G401 (cell line): ENCODE measurements around the gene RUSC2. TPM values are rescaled to one million over a fixed set of nuclear protein-coding genes. Genes with fewer than 3 reads are reported as not detected.
"Not testable (repeated sequence)": the region's sequence is repeated elsewhere in the genome, so short reads cannot be mapped to it uniquely, and the experiment has no call there.

Experiments
- DNase-seq: peaks from one replicate; pipeline ENCODE4 v3.0.0-alpha.2; 2015; ENCODE audit warnings: low spot score
- in situ Hi-C: cut with HindIII; loops from 2 replicates; pipeline ENCODE4 v1.10.0; 2016; ENCODE audit warnings: low sequenced_read_pairs, mixed read lengths
- total RNA-seq: library from RNA; depleted of rRNA; stranded (reverse); fragments of >200 nt; shearing (Covaris generic); gene quantifications from 2 replicates; pipeline ENCODE4 v1.2.3, GENCODE V29; 2014

Gene RUSC2
- total RNA-seq, 1 experiment from 2014 or later = 18.6 TPM

- peak; percentile 64 for DNase-seq
- in situ Hi-C loops = no loop called here
Observed at GRCh38 chr9:35490155-35490909, 421 bp downstream of the RUSC2 start.

GRCh38 chr9:35490910-35491465 lies 1.1 kb downstream of the RUSC2 start:
- peak; percentile 53 for DNase-seq
- in situ Hi-C loops = no loop called here

- in situ Hi-C loops, DNase-seq: not testable (repeated sequence)
Observed at GRCh38 chr9:35493119-35493518, 3.2 kb downstream of the RUSC2 start.

GRCh38 chr9:35495984-35496383 lies 6.1 kb downstream of the RUSC2 start:
- DNase-seq = no peak
- in situ Hi-C loops = no loop called here

GRCh38 chr9:35498245-35498644 lies 8.3 kb downstream of the RUSC2 start:
- DNase-seq, in situ Hi-C loops: not testable (repeated sequence)

- in situ Hi-C loops = no loop called here
- no peak for DNase-seq
Observed at GRCh38 chr9:35499029-35499700, 9.3 kb downstream of the RUSC2 start.

- DNase-seq = no peak
- in situ Hi-C loops = no loop called here
Observed at GRCh38 chr9:35499701-35500030, 9.8 kb downstream of the RUSC2 start.

- in situ Hi-C loops = no loop called here
- DNase-seq = no peak
Observed at GRCh38 chr9:35500130-35500748, 10.3 kb downstream of the RUSC2 start.

GRCh38 chr9:35501946-35502345 lies 12.0 kb downstream of the RUSC2 start:
- in situ Hi-C loops = no loop called here
- DNase-seq = no peak

- in situ Hi-C loops = no loop called here
- DNase-seq = no peak
Observed at GRCh38 chr9:35506359-35506758, 16.4 kb downstream of the RUSC2 start.

- no peak for DNase-seq
- in situ Hi-C loops = no loop called here
Observed at GRCh38 chr9:35508069-35508468, 18.2 kb downstream of the RUSC2 start.

- in situ Hi-C loops = no loop called here
- DNase-seq = no peak
Observed at GRCh38 chr9:35510383-35510753, 20.5 kb downstream of the RUSC2 start.

GRCh38 chr9:35510754-35511428 lies 21.0 kb downstream of the RUSC2 start:
- in situ Hi-C loops = no loop called here
- DNase-seq = peak; percentile 65

- in situ Hi-C loops = no loop called here
- no peak for DNase-seq
Observed at GRCh38 chr9:35511453-35511852, 21.5 kb downstream of the RUSC2 start.

- no peak for DNase-seq
- in situ Hi-C loops = no loop called here
Observed at GRCh38 chr9:35515766-35516165, 25.9 kb downstream of the RUSC2 start.

GRCh38 chr9:35516479-35516878 lies 26.6 kb downstream of the RUSC2 start:
- in situ Hi-C loops = no loop called here
- DNase-seq = peak; percentile 20

GRCh38 chr9:35517131-35517530 lies 27.2 kb downstream of the RUSC2 start:
- in situ Hi-C loops = no loop called here
- peak; percentile 45 for DNase-seq

- in situ Hi-C loops = no loop called here
- DNase-seq = no peak
Observed at GRCh38 chr9:35517552-35518224, 27.8 kb downstream of the RUSC2 start.

- in situ Hi-C loops = no loop called here
- DNase-seq = peak; percentile 56
Observed at GRCh38 chr9:35518225-35518821, 28.4 kb downstream of the RUSC2 start.
